H9 (cell line): ENCODE results near the gene TERC. TPM values are rescaled to one million over a fixed set of nuclear protein-coding genes. Genes with fewer than 3 reads are reported as not detected.
A peak's percentile ranks its signal among the peaks of the same experiment; 100 is the strongest.

ENCODE experiments used
- DNase-seq: peaks from one replicate; pipeline ENCODE4 v3.0.0-alpha.2; 2017
- H2AFZ ChIP-seq: one replicate; pipeline ENCODE4 v1.6.1; 2013; ENCODE audit warnings: mild to moderate bottlenecking, low read length, control low read depth, moderate library complexity
- H2AK5ac ChIP-seq: 2 replicates; pipeline ENCODE4 v1.6.1; 2013; ENCODE audit warnings: low read length, control low read depth, mixed read lengths; ENCODE audit not compliant: insufficient read length
- H2BK120ac ChIP-seq: one replicate; pipeline ENCODE4 v1.6.1; 2013; ENCODE audit warnings: low read depth, mild to moderate bottlenecking, low read length, control low read depth, inconsistent platforms; ENCODE audit not compliant: poor library complexity, severe bottlenecking
- H2BK12ac ChIP-seq: 2 replicates; pipeline ENCODE4 v1.6.1; 2013; ENCODE audit warnings: low read length, control low read depth, mixed read lengths, low read depth; ENCODE audit not compliant: insufficient read length
- H2BK15ac ChIP-seq: 2 replicates; pipeline ENCODE4 v1.6.1; 2013; ENCODE audit warnings: low read depth, low read length, control low read depth
- H2BK20ac ChIP-seq: one replicate; pipeline ENCODE4 v1.6.1; 2013; ENCODE audit warnings: low read depth, mild to moderate bottlenecking, low read length, control low read depth, inconsistent platforms; ENCODE audit not compliant: poor library complexity, severe bottlenecking
- H2BK5ac ChIP-seq: 2 replicates; pipeline ENCODE4 v1.6.1; 2013; ENCODE audit warnings: low read length, control low read depth, mixed read lengths; ENCODE audit not compliant: insufficient read length
- H3K14ac ChIP-seq: 2 replicates; pipeline ENCODE4 v1.6.1; 2013; ENCODE audit warnings: low read length, control low read depth; ENCODE audit not compliant: insufficient read depth
- H3K18ac ChIP-seq: 2 replicates; pipeline ENCODE4 v1.6.1; 2013; ENCODE audit warnings: low read depth, mild to moderate bottlenecking, mixed read lengths, low read length, control low read depth; ENCODE audit not compliant: insufficient read length
- H3K23ac ChIP-seq: 2 replicates; pipeline ENCODE4 v1.6.1; 2013; ENCODE audit warnings: low read length, control low read depth, mixed read lengths, low read depth; ENCODE audit not compliant: insufficient read length
- H3K23me2 ChIP-seq: 2 replicates; pipeline ENCODE4 v1.6.1; 2013; ENCODE audit warnings: low read depth, mild to moderate bottlenecking, mixed read lengths, low read length, control low read depth; ENCODE audit not compliant: insufficient read length, poor library complexity, severe bottlenecking
- H3K27ac ChIP-seq: 2 replicates; pipeline ENCODE4 v1.5.1; 2013; ENCODE audit warnings: low read length, control low read depth, mixed read lengths, low read depth; ENCODE audit not compliant: insufficient read length
- H3K27me3 ChIP-seq: 2 replicates; pipeline ENCODE4 v1.6.1; 2013; ENCODE audit warnings: low read length, control low read depth, inconsistent platforms; ENCODE audit not compliant: insufficient read depth
- H3K4ac ChIP-seq: 2 replicates; pipeline ENCODE4 v1.6.1; 2013; ENCODE audit warnings: low read depth, mild to moderate bottlenecking, control low read depth, inconsistent platforms, low read length, moderate library complexity
- H3K4me1 ChIP-seq: 2 replicates; pipeline ENCODE4 v1.6.1; 2013; ENCODE audit warnings: low read length, control low read depth, inconsistent platforms; ENCODE audit not compliant: insufficient read depth
- H3K4me2 ChIP-seq: 2 replicates; pipeline ENCODE4 v1.6.1; 2013; ENCODE audit warnings: low read length, control low read depth, mixed read lengths; ENCODE audit not compliant: insufficient read length, insufficient read depth
- H3K56ac ChIP-seq: 2 replicates; pipeline ENCODE4 v1.6.1; 2013; ENCODE audit warnings: low read depth, mild to moderate bottlenecking, mixed read lengths, low read length, control low read depth; ENCODE audit not compliant: insufficient read length
- H3K79me1 ChIP-seq: 2 replicates; pipeline ENCODE4 v1.6.1; 2013; ENCODE audit warnings: low read depth, mild to moderate bottlenecking, moderate library complexity, low read length, control low read depth, inconsistent platforms; ENCODE audit not compliant: insufficient read depth, poor library complexity, severe bottlenecking
- H3K79me2 ChIP-seq: 2 replicates; pipeline ENCODE4 v1.6.1; 2013; ENCODE audit warnings: low read length, control low read depth, inconsistent platforms; ENCODE audit not compliant: insufficient read depth
- H3K9ac ChIP-seq: 2 replicates; pipeline ENCODE4 v1.6.1; 2013; ENCODE audit warnings: low read length, control low read depth, mixed read lengths; ENCODE audit not compliant: insufficient read length; ENCODE audit errors: extremely low read depth
- H3K9me3 ChIP-seq: one replicate; pipeline ENCODE4 v1.6.1; 2013; ENCODE audit warnings: low read depth, low read length, inconsistent platforms; ENCODE audit not compliant: control insufficient read depth
- H3T11ph ChIP-seq: one replicate; pipeline ENCODE4 v1.6.1; 2013; ENCODE audit warnings: mild to moderate bottlenecking, low read length, control low read depth, inconsistent platforms
- H4K20me1 ChIP-seq: one replicate; pipeline ENCODE4 v1.6.1; 2013; ENCODE audit not compliant: control insufficient read depth, insufficient read length, insufficient read depth
- H4K5ac ChIP-seq: 2 replicates; pipeline ENCODE4 v1.6.1; 2013; ENCODE audit warnings: low read depth, mild to moderate bottlenecking, mixed read lengths, low read length, control low read depth; ENCODE audit not compliant: insufficient read length
- H4K8ac ChIP-seq: replicated peaks from 2 replicates; pipeline ENCODE4 v1.6.1; 2013; ENCODE audit warnings: low read length, control low read depth, mixed read lengths, low read depth; ENCODE audit not compliant: insufficient read length
- H4K91ac ChIP-seq: 2 replicates; pipeline ENCODE4 v1.6.1; 2013; ENCODE audit warnings: low read depth, mild to moderate bottlenecking, moderate library complexity, mixed read lengths, low read length, control low read depth; ENCODE audit not compliant: insufficient read length
- H3K27ac Mint-ChIP-seq, 3 experiments: 2 replicates in 2 of 3; 3 replicates in 1 of 3; pipeline ENCODE4 v1.8.0; 2020 to 2021; ENCODE audit warnings: mixed read lengths in 3 of 3, mild to moderate bottlenecking in 1 of 3, moderate library complexity in 1 of 3
- H3K27me3 Mint-ChIP-seq: 2 replicates; pipeline ENCODE4 v1.8.0; 2021; ENCODE audit warnings: low read depth, mild to moderate bottlenecking, moderate library complexity, mixed read lengths
- H3K36me3 Mint-ChIP-seq, 3 experiments: 2 replicates in 2 of 3; 3 replicates in 1 of 3; pipeline ENCODE4 v1.8.0; 2020 to 2021; ENCODE audit warnings: low read depth in 3 of 3, mixed read lengths in 3 of 3; ENCODE audit not compliant: insufficient read depth in 1 of 3
- H3K4me1 Mint-ChIP-seq, 2 experiments: 2 replicates each; pipeline ENCODE4 v1.8.0; 2020; ENCODE audit warnings: mixed read lengths in 2 of 2
- H3K4me3 Mint-ChIP-seq, 2 experiments: 2 replicates in 1 of 2; 3 replicates in 1 of 2; pipeline ENCODE4 v1.8.0; 2020 to 2021; ENCODE audit warnings: mild to moderate bottlenecking in 2 of 2, mixed read lengths in 2 of 2, moderate library complexity in 1 of 2
- H3K9me3 Mint-ChIP-seq, 2 experiments: 2 replicates in 1 of 2; 3 replicates in 1 of 2; pipeline ENCODE4 v1.8.0; 2020; ENCODE audit warnings: mild to moderate bottlenecking in 2 of 2, mixed read lengths in 2 of 2, moderate library complexity in 1 of 2
- CTCF ChIP-seq: fragments of 200-600 bp; sonication (generic); conservative IDR thresholded peaks from 3 replicates; pipeline ENCODE4 v1.8.0; 2021; ENCODE audit warnings: antibody characterized with exemption, mild to moderate bottlenecking
- WGBS: extraction: QIAGEN DNeasy Blood & Tissue Kit; methylation state at CpG from one replicate; pipeline ENCODE4 v1.1.7; 2013; ENCODE audit warnings: missing lambda C conversion rate, low lambda C conversion rate, mixed read lengths; ENCODE audit not compliant: insufficient read length; ENCODE audit errors: extremely low coverage; 5-methylcytosine and 5-hydroxymethylcytosine counted together
- total RNA-seq: library from RNA; stranded (reverse); gene quantifications from 2 replicates; pipeline ENCODE4 v1.2.1, GENCODE V29; 2021

TERC gene
- total RNA-seq, 1 experiment from 2014 or later = 14.1 TPM

DNA sequence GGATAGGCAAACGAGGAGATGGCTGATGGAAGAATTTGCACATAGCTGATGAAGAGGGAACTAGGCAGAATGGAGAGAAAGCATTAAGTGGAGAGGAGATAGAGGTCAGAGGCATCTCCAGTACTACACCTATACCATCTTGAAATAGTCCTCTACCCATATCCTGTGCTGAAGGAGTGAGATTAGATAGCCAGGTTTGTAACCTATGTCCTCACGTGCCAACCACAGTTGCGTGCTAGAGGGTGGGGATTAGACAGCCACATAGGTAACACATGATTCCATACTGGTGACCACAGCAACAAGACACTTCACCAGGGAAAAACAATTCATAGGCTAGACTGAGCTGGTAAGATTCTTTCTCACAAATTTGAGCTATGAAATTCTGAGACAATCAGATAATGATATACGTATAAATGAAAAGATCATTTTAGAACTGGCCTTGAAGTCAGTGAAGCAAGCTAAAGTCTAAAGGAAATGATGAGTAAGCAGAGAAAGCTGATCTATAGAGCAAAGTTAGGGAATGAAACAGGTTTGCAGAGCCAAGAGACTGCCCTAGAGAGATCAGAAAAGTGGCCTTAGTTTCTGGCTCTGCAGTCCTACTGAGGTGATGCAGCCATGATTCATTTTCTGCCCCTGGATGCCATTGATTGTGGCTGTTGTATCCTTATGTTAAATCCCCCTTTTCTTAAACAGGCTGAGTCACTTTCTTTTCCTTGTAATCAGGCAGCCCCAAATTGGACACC is 26.0 kb upstream of the TERC start:
- Histone ChIP-seq H3K79me2 (no peaks in the 10 kb centered on the region), H2BK5ac (no peak overlapping the region), H4K91ac (no peak overlapping the region), H2BK20ac (no peak overlapping the region), H2BK15ac (no peak overlapping the region), H2BK120ac (no peak overlapping the region), H3K9ac (no peak overlapping the region), H3K4ac (no peak overlapping the region), H2BK12ac (no peak overlapping the region), H3K18ac (no peak overlapping the region), H3K23me2 (no peaks in the 10 kb centered on the region), H4K8ac (no peak overlapping the region), H2AFZ (no peak overlapping the region), H3K9me3 (no peaks in the 10 kb centered on the region), H3K79me1 (no peaks in the 10 kb centered on the region), H3K56ac (no peak overlapping the region), H2AK5ac (no peak overlapping the region), H3K27me3 (no peaks in the 10 kb centered on the region), H4K5ac (no peak overlapping the region), H3T11ph (no peak overlapping the region), H3K27ac (no peak overlapping the region), H3K4me2 (no peak overlapping the region), H3K14ac (no peak overlapping the region), H4K20me1 (no peaks in the 10 kb centered on the region), H3K23ac (no peak overlapping the region), H3K4me1 (no peaks in the 10 kb centered on the region)
- no peak for DNase-seq
- WGBS = no CpG with 5 or more reads among the region's 4 CpGs
- H3K4me3 Mint-ChIP-seq = no peak overlapping the region
- H3K36me3 Mint-ChIP-seq = peaks cover 11 to 27% (median 23%) of the 10 kb centered on the region in 3 experiments; a peak in 6 of 7 replicates
- no peaks in the 10 kb centered on the region for H3K9me3 Mint-ChIP-seq
- H3K27me3 Mint-ChIP-seq = no peaks in the 10 kb centered on the region
- H3K27ac Mint-ChIP-seq = peak overlapping the region in 2 of 3 experiments; percentile 9 to 13; a peak in 1 of 7 replicates
- TF ChIP-seq CTCF = no peak
- peaks cover 0 to 8% of the 10 kb centered on the region in 2 experiments; a peak in 2 of 4 replicates for H3K4me1 Mint-ChIP-seq
